ENCODE results near the gene DTL. TPM values are rescaled to one million over a fixed set of nuclear protein-coding genes. Genes with fewer than 3 reads are reported as not detected.

The DTL gene
- total RNA-seq, 1 donor from 2014 or later, result 6.3 TPM

DNA sequence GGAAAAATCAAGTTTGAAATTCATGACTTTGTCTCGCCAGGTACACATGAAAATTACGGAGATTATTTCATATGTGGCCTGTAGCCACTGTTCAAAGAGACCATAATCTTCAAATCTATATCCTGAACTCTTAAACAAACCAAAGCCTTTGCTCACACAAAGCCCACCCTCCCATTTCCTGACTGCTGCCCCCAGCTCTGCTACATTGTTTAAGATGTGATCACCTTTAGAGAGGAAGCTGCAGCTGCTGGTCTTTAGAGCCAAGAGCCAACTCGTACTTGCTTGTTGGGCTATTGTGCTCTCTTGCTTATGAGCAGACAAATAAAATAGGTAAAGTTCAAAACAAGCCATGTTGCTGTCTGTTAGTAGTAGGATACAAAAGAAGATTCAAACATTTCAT lies 71.9 kb downstream of the DTL start:
- Mint-ChIP-seq H3K9me3 (ENCODE audit: unreplicated experiment) (no peaks in the 10 kb centered on the region), H3K27ac (ENCODE audit: unreplicated experiment) (no peak overlapping the region), H3K27me3 (ENCODE audit: low read depth, unreplicated experiment) (no peaks in the 10 kb centered on the region), H3K4me3 (ENCODE audit: unreplicated experiment) (no peak overlapping the region), H3K36me3 (ENCODE audit: low read depth, unreplicated experiment) (no peaks in the 10 kb centered on the region), H3K4me1 (ENCODE audit: low read depth, unreplicated experiment) (peaks cover 4% of the 10 kb centered on the region)
- no peak for FAIRE-seq
- Histone ChIP-seq H3K9ac (ENCODE audit: low read length) (no peak overlapping the region), H3K36me3 (ENCODE audit: insufficient read depth, low read length) (peaks cover 3% of the 10 kb centered on the region), H2AFZ (ENCODE audit: low read depth, low read length) (no peak overlapping the region), H3K27ac (ENCODE audit: low read depth, low read length) (no peak overlapping the region), H3K27me3 (ENCODE audit: insufficient read depth, low read length) (no peaks in the 10 kb centered on the region), H3K4me3 (ENCODE audit: insufficient read depth, low read depth, low read length) (no peak overlapping the region), H3K9me3 (ENCODE audit: insufficient read depth, low read depth, low read length) (no peaks in the 10 kb centered on the region), H3K79me2 (ENCODE audit: insufficient read depth, low read length) (no peaks in the 10 kb centered on the region), H3K4me1 (ENCODE audit: insufficient read depth, low read length) (no peaks in the 10 kb centered on the region), H3K4me2 (ENCODE audit: low read length) (no peak overlapping the region), H4K20me1 (ENCODE audit: insufficient read depth, low read length) (no peaks in the 10 kb centered on the region)
- no peak for DNase-seq (ENCODE audit: low read depth)
- TF ChIP-seq EZH2 (IDR thresholded peaks at IDR 0.05; ENCODE audit: insufficient read depth, low read length), result no peak
- TF ChIP-seq, protein P1, sequence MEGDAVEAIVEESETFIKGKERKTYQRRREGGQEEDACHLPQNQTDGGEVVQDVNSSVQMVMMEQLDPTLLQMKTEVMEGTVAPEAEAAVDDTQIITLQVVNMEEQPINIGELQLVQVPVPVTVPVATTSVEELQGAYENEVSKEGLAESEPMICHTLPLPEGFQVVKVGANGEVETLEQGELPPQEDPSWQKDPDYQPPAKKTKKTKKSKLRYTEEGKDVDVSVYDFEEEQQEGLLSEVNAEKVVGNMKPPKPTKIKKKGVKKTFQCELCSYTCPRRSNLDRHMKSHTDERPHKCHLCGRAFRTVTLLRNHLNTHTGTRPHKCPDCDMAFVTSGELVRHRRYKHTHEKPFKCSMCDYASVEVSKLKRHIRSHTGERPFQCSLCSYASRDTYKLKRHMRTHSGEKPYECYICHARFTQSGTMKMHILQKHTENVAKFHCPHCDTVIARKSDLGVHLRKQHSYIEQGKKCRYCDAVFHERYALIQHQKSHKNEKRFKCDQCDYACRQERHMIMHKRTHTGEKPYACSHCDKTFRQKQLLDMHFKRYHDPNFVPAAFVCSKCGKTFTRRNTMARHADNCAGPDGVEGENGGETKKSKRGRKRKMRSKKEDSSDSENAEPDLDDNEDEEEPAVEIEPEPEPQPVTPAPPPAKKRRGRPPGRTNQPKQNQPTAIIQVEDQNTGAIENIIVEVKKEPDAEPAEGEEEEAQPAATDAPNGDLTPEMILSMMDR (IDR thresholded peaks at IDR 0.05; ENCODE audit: insufficient read depth, low read depth, low read length), result no peak

DNA sequence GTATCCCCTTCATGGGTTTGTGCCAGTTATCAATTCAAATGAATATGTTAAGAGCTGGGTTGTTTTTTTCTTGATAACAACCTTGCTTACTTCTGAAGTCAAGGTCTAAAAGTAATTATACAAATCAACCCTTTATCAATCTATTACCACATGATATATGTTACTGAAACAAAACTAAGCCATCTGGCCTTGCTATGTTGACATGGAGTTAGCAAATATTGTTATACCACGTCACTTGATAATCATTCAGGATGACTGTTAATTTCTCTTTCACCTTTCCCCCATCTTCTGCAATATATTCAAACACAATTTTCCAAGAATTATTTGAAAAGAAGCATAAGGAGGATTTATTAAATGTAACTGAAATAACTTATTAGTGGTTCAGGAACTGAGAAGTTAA lies 72.6 kb downstream of the DTL start:
- FAIRE-seq, result peak; percentile 56
- Histone ChIP-seq H3K27me3 (ENCODE audit: insufficient read depth, low read length) (no peaks in the 10 kb centered on the region), H4K20me1 (ENCODE audit: insufficient read depth, low read length) (no peaks in the 10 kb centered on the region), H3K4me1 (ENCODE audit: insufficient read depth, low read length) (no peaks in the 10 kb centered on the region), H3K27ac (ENCODE audit: low read depth, low read length) (no peak overlapping the region), H3K36me3 (ENCODE audit: insufficient read depth, low read length) (peaks cover 3% of the 10 kb centered on the region), H3K4me3 (ENCODE audit: insufficient read depth, low read depth, low read length) (no peak overlapping the region), H3K9ac (ENCODE audit: low read length) (no peak overlapping the region), H3K79me2 (ENCODE audit: insufficient read depth, low read length) (no peaks in the 10 kb centered on the region), H3K9me3 (ENCODE audit: insufficient read depth, low read depth, low read length) (no peaks in the 10 kb centered on the region), H2AFZ (ENCODE audit: low read depth, low read length) (no peak overlapping the region), H3K4me2 (ENCODE audit: low read length) (no peak overlapping the region)
- H3K9me3 Mint-ChIP-seq (ENCODE audit: unreplicated experiment), result no peaks in the 10 kb centered on the region
- H3K36me3 Mint-ChIP-seq (ENCODE audit: low read depth, unreplicated experiment), result no peaks in the 10 kb centered on the region
- no peak overlapping the region for H3K27ac Mint-ChIP-seq (ENCODE audit: unreplicated experiment)
- no peaks in the 10 kb centered on the region for H3K27me3 Mint-ChIP-seq (ENCODE audit: low read depth, unreplicated experiment)
- no peak for DNase-seq (ENCODE audit: low read depth)
- no peak overlapping the region for H3K4me3 Mint-ChIP-seq (ENCODE audit: unreplicated experiment)
- H3K4me1 Mint-ChIP-seq (ENCODE audit: low read depth, unreplicated experiment), result peaks cover 4% of the 10 kb centered on the region
- TF ChIP-seq, protein P1 (IDR thresholded peaks at IDR 0.05; ENCODE audit: insufficient read depth, low read depth, low read length), result no peak
- TF ChIP-seq EZH2 (IDR thresholded peaks at IDR 0.05; ENCODE audit: insufficient read depth, low read length), result no peak

DNA sequence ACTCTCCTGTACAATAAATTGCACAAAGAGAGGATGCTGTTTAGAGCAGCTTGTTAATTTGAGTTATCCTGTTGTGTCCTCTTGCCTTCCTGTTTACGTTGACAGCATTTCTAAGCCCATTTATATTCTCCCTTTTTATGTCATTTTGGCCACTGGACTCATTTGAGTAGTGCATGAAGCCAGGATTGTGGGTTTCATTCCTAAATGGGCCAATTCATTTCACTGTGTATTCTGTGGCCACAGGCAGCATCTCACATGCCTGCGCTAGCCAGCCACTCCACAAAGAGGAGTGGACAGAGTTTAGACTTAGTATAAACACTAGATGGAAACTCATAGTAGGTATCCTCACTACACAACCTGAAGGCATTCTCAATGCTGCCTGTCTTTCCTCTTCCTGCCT lies 73.4 kb downstream of the DTL start:
- Mint-ChIP-seq H3K9me3 (ENCODE audit: unreplicated experiment) (no peaks in the 10 kb centered on the region), H3K4me1 (ENCODE audit: low read depth, unreplicated experiment) (peaks cover 4% of the 10 kb centered on the region), H3K4me3 (ENCODE audit: unreplicated experiment) (no peak overlapping the region), H3K36me3 (ENCODE audit: low read depth, unreplicated experiment) (no peaks in the 10 kb centered on the region), H3K27me3 (ENCODE audit: low read depth, unreplicated experiment) (no peaks in the 10 kb centered on the region), H3K27ac (ENCODE audit: unreplicated experiment) (no peak overlapping the region)
- no peaks in the 10 kb centered on the region for H3K79me2 ChIP-seq (ENCODE audit: insufficient read depth, low read length)
- peak; percentile 14 for DNase-seq (ENCODE audit: low read depth)
- H4K20me1 ChIP-seq (ENCODE audit: insufficient read depth, low read length), result no peaks in the 10 kb centered on the region
- no peaks in the 10 kb centered on the region for H3K9me3 ChIP-seq (ENCODE audit: insufficient read depth, low read depth, low read length)
- FAIRE-seq, result no peak
- peaks cover 3% of the 10 kb centered on the region for H3K36me3 ChIP-seq (ENCODE audit: insufficient read depth, low read length)
- H3K27me3 ChIP-seq (ENCODE audit: insufficient read depth, low read length), result no peaks in the 10 kb centered on the region
- no peaks in the 10 kb centered on the region for H3K4me1 ChIP-seq (ENCODE audit: insufficient read depth, low read length)
- no peak overlapping the region for H3K9ac ChIP-seq (ENCODE audit: low read length)
- no peak overlapping the region for H3K27ac ChIP-seq (ENCODE audit: low read depth, low read length)
- no peak overlapping the region for H2AFZ ChIP-seq (ENCODE audit: low read depth, low read length)
- no peak for TF ChIP-seq EZH2 (IDR thresholded peaks at IDR 0.05; ENCODE audit: insufficient read depth, low read length)
- TF ChIP-seq, protein P1 (IDR thresholded peaks at IDR 0.05; ENCODE audit: insufficient read depth, low read depth, low read length), result no peak
- no peak overlapping the region for H3K4me2 ChIP-seq (ENCODE audit: low read length)
- no peak overlapping the region for H3K4me3 ChIP-seq (ENCODE audit: insufficient read depth, low read depth, low read length)

Measured in astrocyte (in vitro differentiated cells and primary cell).